GM12878 (cell line): ENCODE measurements around the gene GINM1. TPM values are rescaled to one million over a fixed set of nuclear protein-coding genes. Genes with fewer than 3 reads are reported as not detected.

Experiments
- ATAC-seq: fragments of 200-7000 bp; cut with Tn5 transposase; 3 replicates; pipeline ENCODE4 v1.9.1; 2020; ENCODE audit warnings: mild to moderate bottlenecking, moderate library complexity
- BruUV-seq: library from RNA; stranded (reverse); fragments of 400-500 nt; replicated peaks from 2 replicates; lab custom pipeline; 2021; lab: Mats Ljungman, UMichigan
- CTCF ChIA-PET: fragments of 300-600 bp; sonication (Branson Sonifier 250); formaldehyde crosslinking; extraction: SDS; loops from one replicate; lab custom pipeline; 2021; ENCODE audit warnings: inconsistent platforms; lab: Yijun Ruan, JAX
- POLR2A ChIA-PET: fragments of 350-600 bp; formaldehyde crosslinking; extraction: SDS; loops from one replicate; lab custom pipeline; 2021; ENCODE audit warnings: inconsistent platforms; lab: Charles Lee
- RAD21 ChIA-PET: fragments of 300-600 bp; sonication (Branson Sonifier 250); formaldehyde crosslinking; loops from one replicate; lab custom pipeline; 2023; ENCODE audit warnings: antibody characterized with exemption; ENCODE audit not compliant: unreplicated experiment; lab: Charles Lee
- SMC1A ChIA-PET: fragments of 300-600 bp; sonication (Branson Sonifier 250); formaldehyde crosslinking; loops from one replicate; lab custom pipeline; 2023; ENCODE audit not compliant: unreplicated experiment, uncharacterized antibody; lab: Charles Lee
- DNase-seq: peaks from one replicate; pipeline ENCODE4 v3.0.0-alpha.2; 2011; ENCODE audit warnings: low read depth, low spot score
- FAIRE-seq: peaks from 3 replicates; lab custom pipeline; 2011; peaks lifted over from hg19 to GRCh38; lab: Jason Lieb, UNC
- H2AFZ ChIP-seq: 2 replicates; pipeline ENCODE4 v1.6.0; 2011; ENCODE audit warnings: low read depth, low read length, control low read depth; ENCODE audit not compliant: control insufficient read depth
- H3K27ac ChIP-seq: 2 replicates; pipeline ENCODE4 v1.5.1; 2011; ENCODE audit warnings: control low read depth; ENCODE audit not compliant: control insufficient read depth, insufficient read depth
- H3K27me3 ChIP-seq, 2 experiments: replicated peaks in 1 of 2; 2 replicates each; pipeline versions ENCODE4 v1.6.0 to v1.6.1; 2011; ENCODE audit warnings: low read length in 1 of 2; ENCODE audit not compliant: control insufficient read depth in 2 of 2, insufficient read depth in 2 of 2
- H3K36me3 ChIP-seq, 2 experiments: 2 replicates each; pipeline ENCODE4 v1.5.1; 2011; ENCODE audit warnings: low read length in 1 of 2; ENCODE audit not compliant: control insufficient read depth in 2 of 2, insufficient read depth in 2 of 2
- H3K4me1 ChIP-seq: 2 replicates; pipeline ENCODE4 v1.6.1; 2011; ENCODE audit warnings: mild to moderate bottlenecking, low read length, moderate library complexity, mixed read lengths; ENCODE audit not compliant: control insufficient read depth, insufficient read depth
- H3K4me2 ChIP-seq: 2 replicates; pipeline ENCODE4 v1.6.0; 2011; ENCODE audit warnings: control low read depth; ENCODE audit not compliant: control insufficient read depth, insufficient read depth
- H3K4me3 ChIP-seq: fragments of 200-600 bp; sonication (generic); 2 replicates; pipeline ENCODE4 v1.5.1; 2016
- H3K79me2 ChIP-seq: 2 replicates; pipeline ENCODE4 v1.6.0; 2011; ENCODE audit warnings: low read length; ENCODE audit not compliant: control insufficient read depth, insufficient read depth
- H3K9ac ChIP-seq: 2 replicates; pipeline ENCODE4 v1.8.0; 2011; ENCODE audit warnings: low read length, control low read depth, mixed read lengths; ENCODE audit not compliant: control insufficient read depth, insufficient read depth
- H3K9me3 ChIP-seq: replicated peaks from 3 replicates; pipeline ENCODE4 v1.5.1; 2011; ENCODE audit warnings: mild to moderate bottlenecking, low read length; ENCODE audit not compliant: control insufficient read depth, insufficient read depth
- H4K20me1 ChIP-seq: 2 replicates; pipeline ENCODE4 v1.6.0; 2011; ENCODE audit not compliant: control insufficient read depth, insufficient read depth
- BCL3 ChIP-seq: IDR thresholded peaks from 2 replicates; pipeline ENCODE4 v1.6.1; 2011; ENCODE audit warnings: borderline replicate concordance, low read depth, mild to moderate bottlenecking, moderate library complexity, low read length; ENCODE audit not compliant: insufficient read depth, poor library complexity, severe bottlenecking
- E2F8 ChIP-seq: fragments of 450-650 bp; IDR thresholded peaks from 2 replicates; pipeline ENCODE4 v1.6.1; 2018; ENCODE audit warnings: mild to moderate bottlenecking, low read depth, moderate library complexity; ENCODE audit not compliant: partially characterized antibody
- IRF3 ChIP-seq: fragments of 450-650 bp; IDR thresholded peaks from 2 replicates; pipeline ENCODE4 v1.6.1; 2014; ENCODE audit warnings: mild to moderate bottlenecking
- MTA3 ChIP-seq: IDR thresholded peaks from 2 replicates; pipeline ENCODE4 v1.6.1; 2012; ENCODE audit warnings: low read length, inconsistent platforms, borderline replicate concordance
- NFIC ChIP-seq: IDR thresholded peaks from 2 replicates; pipeline ENCODE4 v1.6.1; 2012; ENCODE audit warnings: low read depth, mild to moderate bottlenecking, inconsistent platforms, low read length, moderate library complexity
- RELB ChIP-seq: fragments of 450-650 bp; IDR thresholded peaks from 2 replicates; pipeline ENCODE4 v1.6.1; 2017; ENCODE audit warnings: low read depth, mild to moderate bottlenecking, moderate library complexity
- SPI1 ChIP-seq: IDR thresholded peaks from 2 replicates; pipeline ENCODE4 v1.6.1; 2011; ENCODE audit warnings: low read depth, mild to moderate bottlenecking, low read length, moderate library complexity, borderline replicate concordance; ENCODE audit not compliant: insufficient read depth
- SREBF2 ChIP-seq: IDR thresholded peaks from 2 replicates; pipeline ENCODE4 v1.6.1; 2012; ENCODE audit warnings: mild to moderate bottlenecking, low read length
- TCF3 ChIP-seq: IDR thresholded peaks from 2 replicates; pipeline ENCODE4 v1.6.1; 2012; ENCODE audit warnings: low read depth, mild to moderate bottlenecking, low read length, borderline replicate concordance; ENCODE audit not compliant: insufficient read depth
- WGBS: methylation state at CpG from one replicate; pipeline ENCODE4 v1.1.6; 2016; ENCODE audit warnings: low lambda C conversion rate; ENCODE audit not compliant: insufficient replicate concordance, insufficient coverage; ENCODE audit errors: missing lambda C conversion rate; 5-methylcytosine and 5-hydroxymethylcytosine counted together
- in situ Hi-C: fragments of 300-500 bp; cut with MboI; formaldehyde crosslinking; loops from 9 replicates; pipeline ENCODE4 v1.14.3; 2018; ENCODE audit warnings: mixed read lengths
- intact Hi-C: fragments of 100-400 bp; cut with micrococcal nuclease; formaldehyde crosslinking; loops from one replicate; pipeline ENCODE4 v1.14.2; 2022; ENCODE audit not compliant: unreplicated experiment
- polyA plus RNA-seq, 11 experiments: library from polyadenylated mRNA; depleted of rRNA in 4 of 11; unstranded in 6 of 11; stranded (reverse) in 5 of 11; fragments of >200 nt; fragmentation: Nextera tagmentation in 4 of 11; fragmentation: Illumina TruSeq in 1 of 11; extraction: Ambion mirVana in 4 of 11; extraction: Trizol in 1 of 11; gene quantifications; 1 replicate in 1 of 11; 2 replicates in 10 of 11; pipeline versions ENCODE4 v1.2.1 to v1.2.3, GENCODE V29; 2011 to 2016; ENCODE audit warnings: inconsistent platforms in 2 of 11, missing spikeins in 2 of 11, low read depth in 1 of 11
- total RNA-seq, 4 experiments: library from RNA; depleted of rRNA in 3 of 4; stranded (reverse); fragments of >200 nt in 3 of 4; fragmentation: Illumina TruSeq in 1 of 4; extraction: Trizol in 1 of 4; gene quantifications; 2 replicates each; pipeline versions ENCODE4 v1.2.1 to v1.2.3, GENCODE V29; 2013 to 2021

GINM1 gene
- total and polyA plus RNA-seq, 10 of the 15 experiments (the other 5 are each of a cell fraction or from before 2014, with no cell fraction given) = 10.6 to 38.1 (median 30.8) TPM

GRCh38 chr6:149628875-149629510 lies 62.8 kb downstream of the GINM1 start (continued):
- TF ChIP-seq SPI1 (peak; percentile 60; the same call in 1 of the 2 replicates), NFIC (peak; percentile 41; the same call in 1 of the 2 replicates), RELB (0 out of 2 replicates have a peak, but pooled peaks have one; percentile 22), BCL3 (no peak)

GRCh38 chr6:149634315-149634714 lies 68.1 kb downstream of the GINM1 start:
- in situ Hi-C loops (no loop called here), intact Hi-C loops (no loop called here)
- ChIA-PET SMC1A (no interaction called here), CTCF (interaction anchor here (1.0 kb wide), 1 partner anchor 67 kb away, joined by 3 read pairs; no protein-coding TSS in a partner anchor), RAD21 (no interaction called here), POLR2A (interaction anchor here (0.6 kb wide), 1 partner anchor 80 kb away, joined by 3 read pairs; no protein-coding TSS in a partner anchor)
- Histone ChIP-seq H3K4me3 (no peak overlapping the region), H3K4me1 (peaks cover 6% of the 10 kb centered on the region; the same call in 1 of the 2 replicates), H3K27me3 (no peaks in the 10 kb centered on the region), H4K20me1 (no peaks in the 10 kb centered on the region), H3K9me3 (no peaks in the 10 kb centered on the region; the same call in 2 of the 3 replicates), H3K9ac (no peak overlapping the region), H3K79me2 (no peaks in the 10 kb centered on the region), H3K27ac (no peak overlapping the region), H2AFZ (no peak overlapping the region), H3K4me2 (no peak overlapping the region), H3K36me3 (peaks cover 0 to 13% of the 10 kb centered on the region in 2 experiments; a peak in 1 of 4 replicates)
- 0% methylated on average over 1 of the region's 1 CpG for WGBS
- no peak for TF ChIP-seq SREBF2
- TF ChIP-seq E2F8 = no peak
- no peak for TF ChIP-seq MTA3
- no peak for TF ChIP-seq NFIC
- TF ChIP-seq IRF3 = no peak
- no peak for TF ChIP-seq TCF3
- FAIRE-seq (peak; percentile 27), ATAC-seq (peak; percentile 62), DNase-seq (no peak)
- BruUV-seq = no TSS peak
